H1 (cell line): ENCODE measurements around the gene ANKMY2. TPM values are rescaled to one million over a fixed set of nuclear protein-coding genes. Genes with fewer than 3 reads are reported as not detected.

Source experiments
- CTCF ChIA-PET: fragments of 300-600 bp; sonication (Branson Sonifier 250); formaldehyde crosslinking; loops from one replicate; lab custom pipeline; 2021; ENCODE audit not compliant: partially characterized antibody; lab: Charles Lee
- POLR2A ChIA-PET: fragments of 300-600 bp; sonication (Branson Sonifier 250); formaldehyde crosslinking; loops from one replicate; lab custom pipeline; 2021; ENCODE audit warnings: inconsistent platforms; ENCODE audit not compliant: partially characterized antibody; lab: Charles Lee
- DNase-seq, 2 experiments: peaks; one replicate each; pipeline versions ENCODE4 v3.0.0 to v3.0.0-alpha.2; 2010 to 2022; ENCODE audit warnings: low spot score in 2 of 2, low read depth in 1 of 2, mixed read lengths in 1 of 2
- FAIRE-seq: peaks from 2 replicates; lab custom pipeline; 2011; peaks lifted over from hg19 to GRCh38; lab: Jason Lieb, UNC
- H2AFZ ChIP-seq: 2 replicates; pipeline ENCODE4 v1.8.1; 2012; ENCODE audit warnings: low read length, inconsistent platforms
- H2AK5ac ChIP-seq: 2 replicates; pipeline ENCODE4 v1.6.1; 2013; ENCODE audit warnings: low read depth, low read length
- H2BK120ac ChIP-seq: replicated peaks from 2 replicates; pipeline ENCODE3; 2013; ENCODE audit warnings: low read depth, low read length, inconsistent platforms
- H2BK12ac ChIP-seq: 2 replicates; pipeline ENCODE4 v1.6.1; 2013; ENCODE audit warnings: low read depth, low read length
- H2BK15ac ChIP-seq: 2 replicates; pipeline ENCODE4 v1.6.1; 2013; ENCODE audit warnings: low read length
- H2BK20ac ChIP-seq: 2 replicates; pipeline ENCODE4 v1.6.1; 2013; ENCODE audit warnings: low read length
- H2BK5ac ChIP-seq: 2 replicates; pipeline ENCODE4 v1.6.1; 2013; ENCODE audit warnings: low read depth, low read length
- H3K14ac ChIP-seq: 2 replicates; pipeline ENCODE4 v1.6.1; 2013; ENCODE audit warnings: inconsistent platforms; ENCODE audit not compliant: insufficient read length
- H3K18ac ChIP-seq: 2 replicates; pipeline ENCODE4 v1.6.1; 2013; ENCODE audit warnings: low read length; ENCODE audit errors: extremely low read depth
- H3K23ac ChIP-seq: 2 replicates; pipeline ENCODE4 v1.6.1; 2013; ENCODE audit warnings: inconsistent platforms; ENCODE audit not compliant: insufficient read length
- H3K23me2 ChIP-seq: 2 replicates; pipeline ENCODE4 v1.6.1; 2013; ENCODE audit warnings: low read depth, low read length
- H3K27ac ChIP-seq: 2 replicates; pipeline ENCODE4 v1.6.1; 2011; ENCODE audit warnings: low read depth, low read length, inconsistent platforms
- H3K27me3 ChIP-seq, 4 experiments: replicated peaks in 1 of 4; 1 replicate in 1 of 4; 2 replicates in 3 of 4; pipeline versions ENCODE4 v1.6.1 to v1.8.1; 2011 to 2013; ENCODE audit warnings: low read length in 3 of 4, mild to moderate bottlenecking in 3 of 4, inconsistent platforms in 2 of 4, mixed read lengths in 2 of 4, moderate library complexity in 1 of 4; ENCODE audit not compliant: control insufficient read depth in 3 of 4, insufficient read depth in 3 of 4; ENCODE audit errors: extremely low read depth in 1 of 4
- H3K36me3 ChIP-seq, 4 experiments: 2 replicates each; pipeline versions ENCODE4 v1.6.1 to v1.8.1; 2011 to 2013; ENCODE audit warnings: mild to moderate bottlenecking in 4 of 4, low read length in 3 of 4, moderate library complexity in 2 of 4, control low read depth in 1 of 4, inconsistent platforms in 1 of 4; ENCODE audit not compliant: insufficient read depth in 4 of 4, control insufficient read depth in 2 of 4
- H3K4ac ChIP-seq: replicated peaks from 2 replicates; pipeline ENCODE3; 2013; ENCODE audit warnings: low read length, low read depth, mixed read lengths, inconsistent platforms; ENCODE audit not compliant: insufficient read length
- H3K4me1 ChIP-seq, 4 experiments: replicated peaks in 1 of 4; 1 replicate in 1 of 4; 2 replicates in 3 of 4; pipeline versions ENCODE4 v1.6.1 to v1.8.1; 2011 to 2013; ENCODE audit warnings: low read length in 3 of 4, inconsistent platforms in 2 of 4, mixed read lengths in 1 of 4; ENCODE audit not compliant: insufficient read depth in 4 of 4, control insufficient read depth in 3 of 4
- H3K4me2 ChIP-seq, 2 experiments: 2 replicates each; pipeline versions ENCODE4 v1.6.1 to v1.8.1; 2011 to 2013; ENCODE audit warnings: low read depth in 2 of 2, low read length in 2 of 2, control low read depth in 1 of 2, inconsistent platforms in 1 of 2, mild to moderate bottlenecking in 1 of 2; ENCODE audit not compliant: insufficient read depth in 1 of 2
- H3K4me3 ChIP-seq, 4 experiments: fragments of 200-600, 300-600 bp in 1 of 4; sonication (generic), shearing (Covaris generic), sonication (Bioruptor Twin) in 1 of 4; 2 replicates each; pipeline versions ENCODE4 v1.5.1 to v1.8.1; 2011 to 2016; ENCODE audit warnings: low read length in 4 of 4, low read depth in 3 of 4, control low read depth in 2 of 4, inconsistent platforms in 2 of 4, mild to moderate bottlenecking in 2 of 4, mixed read lengths in 1 of 4, moderate library complexity in 1 of 4; ENCODE audit not compliant: insufficient read depth in 2 of 4; ENCODE audit errors: extremely low read depth in 1 of 4
- H3K56ac ChIP-seq: replicated peaks from 2 replicates; pipeline ENCODE3; 2013; ENCODE audit warnings: low read depth, mild to moderate bottlenecking, mixed read lengths, low read length, inconsistent platforms; ENCODE audit not compliant: insufficient read length
- H3K79me1 ChIP-seq: 2 replicates; pipeline ENCODE4 v1.6.1; 2013; ENCODE audit warnings: low read depth, low read length, control low read depth
- H3K79me2 ChIP-seq, 2 experiments: 2 replicates each; pipeline versions ENCODE4 v1.6.1 to v1.8.1; 2012 to 2013; ENCODE audit warnings: low read length in 2 of 2, mild to moderate bottlenecking in 2 of 2, inconsistent platforms in 1 of 2; ENCODE audit not compliant: insufficient read depth in 2 of 2, control insufficient read depth in 1 of 2
- H3K9ac ChIP-seq, 4 experiments: replicated peaks in 1 of 4; 1 replicate in 1 of 4; 2 replicates in 3 of 4; pipeline versions ENCODE4 v1.6.1 to v1.8.1; 2011 to 2013; ENCODE audit warnings: low read depth in 3 of 4, low read length in 3 of 4, control low read depth in 2 of 4, mild to moderate bottlenecking in 2 of 4, moderate library complexity in 2 of 4, inconsistent platforms in 1 of 4; ENCODE audit errors: extremely low read depth in 1 of 4
- H3K9me3 ChIP-seq, 2 experiments: 2 replicates each; pipeline versions ENCODE4 v1.6.1 to v1.8.1; 2012 to 2013; ENCODE audit warnings: mild to moderate bottlenecking in 2 of 2, moderate library complexity in 2 of 2, control low read depth in 1 of 2, inconsistent platforms in 1 of 2, low read depth in 1 of 2, low read length in 1 of 2, mixed read lengths in 1 of 2; ENCODE audit not compliant: insufficient read depth in 2 of 2
- H4K20me1 ChIP-seq, 2 experiments: replicated peaks in 1 of 2; 2 replicates each; pipeline versions ENCODE3 to v1.8.1; 2011 to 2013; ENCODE audit warnings: inconsistent platforms in 2 of 2, low read length in 2 of 2, mild to moderate bottlenecking in 1 of 2; ENCODE audit not compliant: insufficient read depth in 2 of 2, control insufficient read depth in 1 of 2
- H4K5ac ChIP-seq: 2 replicates; pipeline ENCODE4 v1.6.1; 2013; ENCODE audit warnings: low read length, low read depth, mixed read lengths, inconsistent platforms; ENCODE audit not compliant: insufficient read length
- H4K8ac ChIP-seq: 2 replicates; pipeline ENCODE4 v1.8.0; 2013; ENCODE audit warnings: mild to moderate bottlenecking, moderate library complexity, low read length, inconsistent platforms; ENCODE audit not compliant: insufficient read depth; ENCODE audit errors: extremely low read depth
- H4K91ac ChIP-seq: replicated peaks from 2 replicates; pipeline ENCODE3; 2013; ENCODE audit warnings: low read length, mixed read lengths, inconsistent platforms; ENCODE audit not compliant: insufficient read length
- ASH2L ChIP-seq: fragments of 200-600, 300-600 bp; sonication (generic); IDR thresholded peaks from one replicate; pipeline ENCODE4 v1.7.1; 2017; ENCODE audit warnings: low read length
- BACH1 ChIP-seq: IDR thresholded peaks from 2 replicates; pipeline ENCODE4 v1.6.1; 2012; ENCODE audit warnings: low read length, improper control_type of control experiment
- CHD2 ChIP-seq: IDR thresholded peaks from 2 replicates; pipeline ENCODE4 v1.6.1; 2012; ENCODE audit warnings: low read length, improper control_type of control experiment
- EGR1 ChIP-seq: IDR thresholded peaks from 2 replicates; pipeline ENCODE4 v1.6.1; 2011; ENCODE audit warnings: low read depth, low read length, borderline replicate concordance
- RBBP5 ChIP-seq: IDR thresholded peaks from 2 replicates; pipeline ENCODE4 v1.7.1; 2012; ENCODE audit warnings: low read depth, mild to moderate bottlenecking, inconsistent platforms, low read length, moderate library complexity, borderline replicate concordance
- RNF2 ChIP-seq: fragments of 200-900, 300-1000 bp; sonication (generic); IDR thresholded peaks from 2 replicates; pipeline ENCODE4 v1.7.1; 2016; ENCODE audit warnings: borderline replicate concordance, low read depth, mild to moderate bottlenecking, antibody characterized with exemption, low read length; ENCODE audit not compliant: poor library complexity, severe bottlenecking; ENCODE audit errors: missing control alignments
- SAP30 ChIP-seq: fragments of 300-600 bp; sonication (generic); IDR thresholded peaks from 2 replicates; pipeline ENCODE4 v1.7.1; 2012; ENCODE audit warnings: low read length, moderate library complexity, mild to moderate bottlenecking, inconsistent platforms; ENCODE audit not compliant: insufficient read depth, insufficient replicate concordance
- SIN3A ChIP-seq, 2 experiments: IDR thresholded peaks in 1 of 2; conservative IDR thresholded peaks in 1 of 2; 2 replicates each; pipeline ENCODE4 v1.6.1; 2011 to 2012; ENCODE audit warnings: low read length in 2 of 2, improper control_type of control experiment in 1 of 2, low read depth in 1 of 2, mild to moderate bottlenecking in 1 of 2
- YY1 ChIP-seq: IDR thresholded peaks from 2 replicates; pipeline ENCODE4 v1.6.1; 2011; ENCODE audit warnings: low read depth, mild to moderate bottlenecking, low read length
- ZNF274 ChIP-seq: IDR thresholded peaks from 2 replicates; pipeline ENCODE4 v1.7.0; 2012; ENCODE audit warnings: low read length, borderline replicate concordance; ENCODE audit errors: extremely low read depth
- WGBS, 2 experiments: shearing (Covaris generic) in 1 of 2; methylation state at CpG; one replicate each; pipeline versions ENCODE4 v1.1.6 to v1.1.7; 2013 to 2015; ENCODE audit warnings: low lambda C conversion rate in 2 of 2, mixed read lengths in 2 of 2, inconsistent platforms in 1 of 2, low coverage in 1 of 2, missing lambda C conversion rate in 1 of 2; ENCODE audit not compliant: insufficient replicate concordance in 2 of 2, insufficient coverage in 1 of 2, insufficient read length in 1 of 2; ENCODE audit errors: extremely low coverage in 1 of 2, missing lambda C conversion rate in 1 of 2; 5-methylcytosine and 5-hydroxymethylcytosine counted together
- polyA plus RNA-seq, 7 experiments: library from polyadenylated mRNA; depleted of rRNA in 3 of 7; stranded (reverse) in 5 of 7; unstranded in 2 of 7; fragments of >200 nt in 5 of 7; fragments of 200-250 nt in 2 of 7; gene quantifications; 1 replicate in 5 of 7; 2 replicates in 1 of 7; 4 replicates in 1 of 7; pipeline versions ENCODE4 v1.2.1 to v1.2.3, GENCODE V29; 2011 to 2013; ENCODE audit warnings: missing spikeins in 2 of 7, mixed read lengths in 2 of 7
- total RNA-seq: library from RNA; stranded (reverse); fragmentation: NEBNext Ultra II Directional; extraction: Animal tissue kit (Norgen Biotek cat#: 25700); gene quantifications from 2 replicates; pipeline ENCODE4 v1.2.1, GENCODE V29; 2021
- TF ChIP-seq, protein P1 (sequence below), 3 experiments: IDR thresholded peaks; 1 replicate in 2 of 3; 2 replicates in 1 of 3; pipeline versions ENCODE4 v1.5.1 to v1.6.1; 2011; ENCODE audit warnings: low read length in 3 of 3, mild to moderate bottlenecking in 3 of 3, inconsistent platforms in 2 of 3, low read depth in 1 of 3, moderate library complexity in 1 of 3; ENCODE audit not compliant: insufficient read depth in 1 of 3; ENCODE audit errors: control extremely low read depth in 1 of 3

The ANKMY2 gene
- total and polyA plus RNA-seq, 2 of the 8 experiments (the other 6 are each of a cell fraction or from before 2014, with no cell fraction given) = 5.2 to 9.3 TPM

DNA sequence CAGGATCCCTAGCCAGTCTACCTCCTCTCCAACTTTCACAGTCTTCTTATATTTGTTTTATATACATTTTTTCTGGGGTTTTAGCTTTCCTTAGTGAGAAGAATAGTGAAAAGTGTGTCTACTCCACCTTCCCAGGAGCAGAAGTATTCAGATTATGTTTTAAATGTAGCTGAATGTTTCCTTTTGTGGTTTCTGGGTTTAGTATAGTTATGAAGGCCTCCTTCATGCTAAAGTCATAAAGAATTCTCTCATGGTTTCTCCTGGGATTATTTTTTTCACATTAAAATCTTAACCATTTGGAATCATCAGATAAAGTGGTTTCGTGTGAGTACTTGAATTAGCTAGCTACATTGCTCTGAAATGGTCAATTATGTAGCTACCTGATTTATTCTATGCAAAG, 50.9 kb downstream of the ANKMY2 start:
- Histone ChIP-seq H3K56ac (no peak overlapping the region), H3K9me3 (no peaks in the 10 kb centered on the region), H2BK15ac (no peak overlapping the region), H3K23me2 (no peaks in the 10 kb centered on the region), H2BK120ac (no peak overlapping the region), H3K79me2 (no peaks in the 10 kb centered on the region), H2BK20ac (no peak overlapping the region), H4K5ac (no peak overlapping the region), H3K27ac (no peak overlapping the region), H4K91ac (no peak overlapping the region), H2AFZ (no peak overlapping the region), H3K9ac (no peak overlapping the region), H2AK5ac (no peak overlapping the region), H4K20me1 (no peaks in the 10 kb centered on the region), H2BK5ac (no peak overlapping the region), H2BK12ac (no peak overlapping the region), H3K14ac (no peak overlapping the region), H3K4me1 (peaks cover 0 to 7% (median 3%) of the 10 kb centered on the region in 4 experiments; a peak in 2 of 7 replicates), H4K8ac (no peak overlapping the region), H3K4me3 (no peak overlapping the region), H3K18ac (no peak overlapping the region), H3K23ac (no peak overlapping the region), H3K36me3 (no peaks in the 10 kb centered on the region), H3K79me1 (no peaks in the 10 kb centered on the region), H3K27me3 (no peaks in the 10 kb centered on the region), H3K4me2 (no peak overlapping the region), H3K4ac (no peak overlapping the region)
- ChIA-PET CTCF (interaction anchor here (1.1 to 1.8 kb wide), 2 partner anchors 9 to 30 kb away, joined by 3 to 6 read pairs; no protein-coding TSS in a partner anchor), POLR2A (no interaction called here)
- DNase-seq (no peak), FAIRE-seq (no peak)
- 84% methylated on average over 1 of the region's 1 CpG; no CpG with 5 or more reads in 1 of the 2 experiments for whole genome bisulfite sequencing, 2 experiments
- no peak for TF ChIP-seq EGR1
- no peak for TF ChIP-seq RBBP5
- TF ChIP-seq SIN3A (conservative IDR thresholded peaks at IDR 0.05 in 1 of 2, IDR thresholded peaks at IDR 0.05 in 1 of 2; ENCODE audit: low read depth in 1 of 2, low read length in 2 of 2) = no peak
- TF ChIP-seq RNF2 = no peak
- TF ChIP-seq, protein P1, sequence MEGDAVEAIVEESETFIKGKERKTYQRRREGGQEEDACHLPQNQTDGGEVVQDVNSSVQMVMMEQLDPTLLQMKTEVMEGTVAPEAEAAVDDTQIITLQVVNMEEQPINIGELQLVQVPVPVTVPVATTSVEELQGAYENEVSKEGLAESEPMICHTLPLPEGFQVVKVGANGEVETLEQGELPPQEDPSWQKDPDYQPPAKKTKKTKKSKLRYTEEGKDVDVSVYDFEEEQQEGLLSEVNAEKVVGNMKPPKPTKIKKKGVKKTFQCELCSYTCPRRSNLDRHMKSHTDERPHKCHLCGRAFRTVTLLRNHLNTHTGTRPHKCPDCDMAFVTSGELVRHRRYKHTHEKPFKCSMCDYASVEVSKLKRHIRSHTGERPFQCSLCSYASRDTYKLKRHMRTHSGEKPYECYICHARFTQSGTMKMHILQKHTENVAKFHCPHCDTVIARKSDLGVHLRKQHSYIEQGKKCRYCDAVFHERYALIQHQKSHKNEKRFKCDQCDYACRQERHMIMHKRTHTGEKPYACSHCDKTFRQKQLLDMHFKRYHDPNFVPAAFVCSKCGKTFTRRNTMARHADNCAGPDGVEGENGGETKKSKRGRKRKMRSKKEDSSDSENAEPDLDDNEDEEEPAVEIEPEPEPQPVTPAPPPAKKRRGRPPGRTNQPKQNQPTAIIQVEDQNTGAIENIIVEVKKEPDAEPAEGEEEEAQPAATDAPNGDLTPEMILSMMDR (IDR thresholded peaks at IDR 0.05; ENCODE audit: control extremely low read depth in 1 of 3, insufficient read depth in 1 of 3, low read depth in 1 of 3, low read length in 3 of 3) = no peak
- no peak for TF ChIP-seq BACH1
- TF ChIP-seq ZNF274 = no peak
- no peak for TF ChIP-seq SAP30
- TF ChIP-seq CHD2 = no peak
- no peak for TF ChIP-seq YY1
- no peak for TF ChIP-seq ASH2L
